Left lung (tissue), 10 donors: Measurements from ENCODE around the gene NPTX1. TPM values are rescaled to one million over a fixed set of nuclear protein-coding genes. Genes with fewer than 3 reads are reported as not detected.

ENCODE experiments used
- ATAC-seq: fragments of 200-7000 bp; cut with Tn5 transposase; one replicate; pipeline ENCODE4 v1.9.1; 2020; ENCODE audit warnings: moderate library complexity
- DNase-seq, 4 donors: peaks; one replicate each; pipeline ENCODE4 v3.0.0-alpha.2; 2013 to 2020
- H3K27ac ChIP-seq, 2 donors: fragments of 200-600 bp; sonication (generic) in 1 of 2; one replicate each; pipeline versions ENCODE4 v1.5.0 to v1.8.0; 2020 to 2021
- H3K27me3 ChIP-seq, 2 donors: fragments of 200-600 bp; sonication (generic) in 1 of 2; one replicate each; pipeline versions ENCODE4 v1.5.0 to v1.8.0; 2020 to 2021
- H3K36me3 ChIP-seq, 2 donors: fragments of 200-600 bp; sonication (generic) in 1 of 2; one replicate each; pipeline versions ENCODE4 v1.5.0 to v1.8.0; 2020 to 2021
- H3K4me1 ChIP-seq, 2 donors: fragments of 200-600 bp; one replicate each; pipeline ENCODE4 v1.8.0; 2021
- H3K4me3 ChIP-seq, 2 donors: fragments of 200-600 bp; sonication (generic) in 1 of 2; one replicate each; pipeline versions ENCODE4 v1.5.0 to v1.8.0; 2020 to 2021; ENCODE audit warnings: mild to moderate bottlenecking in 1 of 2
- H3K9me3 ChIP-seq, 2 donors: fragments of 200-600 bp; sonication (generic) in 1 of 2; one replicate each; pipeline versions ENCODE4 v1.5.0 to v1.8.0; 2020 to 2021
- intact Hi-C, 2 donors: fragments of 100-400 bp; cut with DNase I; formaldehyde crosslinking; loops; one replicate each; pipeline versions ENCODE4 v1.11.2 to v1.14.2; 2022
- polyA plus RNA-seq, 6 donors: library from polyadenylated mRNA; unstranded; fragments of 120-200 nt; gene quantifications; one replicate each; pipeline ENCODE4 v1.2.1, GENCODE V29; 2013; ENCODE audit not compliant: insufficient read length in 6 of 6
- total RNA-seq, 2 donors: library from RNA; stranded (reverse); fragmentation: NEBNext Ultra II Directional; extraction: Animal tissue kit (Norgen Biotek cat#: 25700); gene quantifications; one replicate each; pipeline ENCODE4 v1.2.1, GENCODE V29; 2021
- TF ChIP-seq, protein P1 (sequence below), 2 donors: fragments of 200-600 bp; sonication (generic) in 1 of 2; IDR thresholded peaks; one replicate each; pipeline versions ENCODE4 v1.5.0 to v1.8.0; 2021; ENCODE audit warnings: antibody characterized with exemption in 2 of 2
- donor health status: DM: no; HTN: yes; CAD: no.
- donor health status: DM: no; HTN: no; CAD: no.

Gene NPTX1
- total and polyA plus RNA-seq, 8 donors: 0.17 to 9.1 (median 6.3) TPM

DNA sequence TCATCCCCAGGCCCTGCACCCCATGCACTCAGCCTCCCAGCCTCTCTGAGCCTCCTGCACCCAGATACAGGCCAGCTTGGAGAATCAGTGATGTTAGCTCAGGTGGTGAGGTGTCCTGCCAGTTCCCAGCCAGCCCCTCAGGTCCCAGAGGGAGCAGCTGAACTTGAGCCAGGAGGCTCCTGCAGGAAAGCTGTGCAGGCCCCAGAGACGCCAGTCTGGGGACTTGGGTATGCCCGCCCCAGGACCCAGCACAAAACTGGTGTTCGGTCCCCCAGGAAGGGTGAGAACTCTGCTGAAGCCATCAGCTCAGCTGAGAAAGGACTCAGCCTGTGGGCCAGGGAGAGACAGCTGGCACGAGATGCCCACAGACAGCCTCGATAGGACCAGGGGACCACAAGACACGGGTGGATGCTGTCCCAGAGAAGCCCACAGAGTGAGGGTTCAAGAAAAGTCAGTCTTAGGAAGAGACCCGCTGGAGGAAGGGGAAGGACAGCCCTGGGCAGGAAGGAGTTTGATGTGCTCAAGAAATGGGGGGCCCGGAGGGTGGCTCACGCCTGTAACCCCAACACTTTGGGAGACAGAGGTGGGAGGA lies 50.5 kb downstream of the NPTX1 start:
- intact Hi-C loops: loop anchor here in 1 of 2 donors (5.0 to 10.0 kb wide), 2 partner anchors 149 to 556 kb away; no protein-coding TSS in a partner anchor
- H3K27ac ChIP-seq: no peak overlapping the region
- H3K27me3 ChIP-seq: no peaks in the 10 kb centered on the region
- TF ChIP-seq, protein P1, sequence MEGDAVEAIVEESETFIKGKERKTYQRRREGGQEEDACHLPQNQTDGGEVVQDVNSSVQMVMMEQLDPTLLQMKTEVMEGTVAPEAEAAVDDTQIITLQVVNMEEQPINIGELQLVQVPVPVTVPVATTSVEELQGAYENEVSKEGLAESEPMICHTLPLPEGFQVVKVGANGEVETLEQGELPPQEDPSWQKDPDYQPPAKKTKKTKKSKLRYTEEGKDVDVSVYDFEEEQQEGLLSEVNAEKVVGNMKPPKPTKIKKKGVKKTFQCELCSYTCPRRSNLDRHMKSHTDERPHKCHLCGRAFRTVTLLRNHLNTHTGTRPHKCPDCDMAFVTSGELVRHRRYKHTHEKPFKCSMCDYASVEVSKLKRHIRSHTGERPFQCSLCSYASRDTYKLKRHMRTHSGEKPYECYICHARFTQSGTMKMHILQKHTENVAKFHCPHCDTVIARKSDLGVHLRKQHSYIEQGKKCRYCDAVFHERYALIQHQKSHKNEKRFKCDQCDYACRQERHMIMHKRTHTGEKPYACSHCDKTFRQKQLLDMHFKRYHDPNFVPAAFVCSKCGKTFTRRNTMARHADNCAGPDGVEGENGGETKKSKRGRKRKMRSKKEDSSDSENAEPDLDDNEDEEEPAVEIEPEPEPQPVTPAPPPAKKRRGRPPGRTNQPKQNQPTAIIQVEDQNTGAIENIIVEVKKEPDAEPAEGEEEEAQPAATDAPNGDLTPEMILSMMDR (IDR thresholded peaks at IDR 0.05): no peak
- peaks cover 0 to 6% of the 10 kb centered on the region in 2 donors for H3K36me3 ChIP-seq
- peaks cover 0 to 12% of the 10 kb centered on the region in 2 donors for H3K4me1 ChIP-seq
- DNase-seq: peak in 1 of 4 donors; percentile 49
- no peak overlapping the region for H3K4me3 ChIP-seq
- no peak for ATAC-seq
- H3K9me3 ChIP-seq: no peaks in the 10 kb centered on the region

DNA sequence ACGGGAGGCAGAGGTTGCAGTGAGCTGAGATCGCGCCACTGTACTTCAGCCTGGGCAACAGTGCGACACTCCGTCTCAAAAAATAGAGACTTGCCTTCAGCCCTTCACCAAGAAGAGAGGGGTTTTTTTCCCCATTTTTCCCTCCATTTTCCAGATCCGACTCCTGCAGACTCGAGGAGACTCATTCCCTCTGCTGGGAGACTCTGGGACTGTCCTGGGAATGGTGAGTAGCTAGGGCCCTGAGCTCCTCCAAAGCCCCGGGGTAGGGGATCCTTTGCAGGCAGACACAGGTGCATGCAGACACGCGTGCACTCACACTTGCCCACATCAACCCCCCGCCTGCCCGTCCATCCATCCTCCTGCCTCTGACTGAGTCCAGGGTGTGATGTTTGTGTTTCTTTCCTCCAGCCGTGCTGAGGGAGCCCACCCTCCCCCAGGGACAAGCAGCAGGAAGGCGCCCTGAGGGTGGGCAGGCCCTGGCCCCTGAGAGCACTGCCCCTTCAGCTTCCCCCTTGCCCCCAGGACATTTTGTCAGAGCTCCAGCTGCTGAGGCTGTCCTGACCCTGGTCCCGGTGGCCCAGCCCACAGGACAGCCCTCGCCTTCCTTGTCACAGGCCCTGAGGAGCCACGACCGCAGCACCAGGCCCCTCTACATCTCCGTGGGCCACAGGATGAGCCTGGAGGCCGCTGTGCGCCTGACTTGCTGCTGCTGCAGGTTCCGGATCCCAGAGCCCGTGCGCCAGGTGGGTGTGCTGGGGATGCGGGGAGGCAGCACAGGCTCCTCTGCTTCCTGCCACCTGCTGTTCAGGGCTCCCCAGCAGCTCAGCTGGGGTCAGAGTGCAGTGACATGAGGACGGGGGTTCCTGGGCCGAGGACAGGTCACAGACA lies 51.3 kb downstream of the NPTX1 start:
- H3K27me3 ChIP-seq: no peaks in the 10 kb centered on the region
- H3K9me3 ChIP-seq: no peaks in the 10 kb centered on the region
- no peak overlapping the region for H3K4me3 ChIP-seq
- DNase-seq (peak in 1 of 4 donors; percentile 64), ATAC-seq (no peak)
- H3K4me1 ChIP-seq: peaks cover 0 to 12% of the 10 kb centered on the region in 2 donors
- intact Hi-C loops: loop anchor here in 1 of 2 donors (5.0 to 10.0 kb wide), 2 partner anchors 150 to 557 kb away; no protein-coding TSS in a partner anchor
- H3K36me3 ChIP-seq: peaks cover 0 to 6% of the 10 kb centered on the region in 2 donors
- TF ChIP-seq, protein P1 (IDR thresholded peaks at IDR 0.05): no peak
- no peak overlapping the region for H3K27ac ChIP-seq

DNA sequence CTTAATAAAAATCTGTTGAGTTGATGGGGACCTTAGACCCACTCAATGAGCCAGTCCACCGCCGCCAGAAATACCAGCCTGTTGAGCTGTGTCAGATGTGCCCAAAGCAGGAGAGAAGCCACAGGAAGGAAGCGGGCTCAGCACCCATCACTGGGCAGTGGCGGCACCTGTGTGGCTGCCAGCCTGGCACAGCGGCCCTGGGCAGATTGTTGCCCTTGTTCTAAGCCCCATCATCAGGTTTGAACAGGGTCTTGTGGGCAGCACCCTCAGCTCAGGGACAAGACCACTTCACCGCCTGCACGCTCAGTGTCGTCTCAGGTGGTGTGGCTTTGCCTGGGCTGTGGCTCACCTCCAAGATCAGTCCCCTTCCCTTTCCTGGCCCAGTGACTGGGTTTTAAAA lies 52.1 kb downstream of the NPTX1 start:
- Histone ChIP-seq H3K4me3 (no peak overlapping the region), H3K9me3 (no peaks in the 10 kb centered on the region), H3K27ac (no peak overlapping the region), H3K4me1 (peaks cover 0 to 12% of the 10 kb centered on the region in 2 donors), H3K36me3 (peaks cover 0 to 6% of the 10 kb centered on the region in 2 donors), H3K27me3 (no peaks in the 10 kb centered on the region)
- DNase-seq (peak in 1 of 4 donors; percentile 52), ATAC-seq (no peak)
- intact Hi-C loops: loop anchor here in 1 of 2 donors (10.0 kb wide), 1 partner anchor 151 kb away; no protein-coding TSS in a partner anchor
- TF ChIP-seq, protein P1 (IDR thresholded peaks at IDR 0.05): no peak

DNA sequence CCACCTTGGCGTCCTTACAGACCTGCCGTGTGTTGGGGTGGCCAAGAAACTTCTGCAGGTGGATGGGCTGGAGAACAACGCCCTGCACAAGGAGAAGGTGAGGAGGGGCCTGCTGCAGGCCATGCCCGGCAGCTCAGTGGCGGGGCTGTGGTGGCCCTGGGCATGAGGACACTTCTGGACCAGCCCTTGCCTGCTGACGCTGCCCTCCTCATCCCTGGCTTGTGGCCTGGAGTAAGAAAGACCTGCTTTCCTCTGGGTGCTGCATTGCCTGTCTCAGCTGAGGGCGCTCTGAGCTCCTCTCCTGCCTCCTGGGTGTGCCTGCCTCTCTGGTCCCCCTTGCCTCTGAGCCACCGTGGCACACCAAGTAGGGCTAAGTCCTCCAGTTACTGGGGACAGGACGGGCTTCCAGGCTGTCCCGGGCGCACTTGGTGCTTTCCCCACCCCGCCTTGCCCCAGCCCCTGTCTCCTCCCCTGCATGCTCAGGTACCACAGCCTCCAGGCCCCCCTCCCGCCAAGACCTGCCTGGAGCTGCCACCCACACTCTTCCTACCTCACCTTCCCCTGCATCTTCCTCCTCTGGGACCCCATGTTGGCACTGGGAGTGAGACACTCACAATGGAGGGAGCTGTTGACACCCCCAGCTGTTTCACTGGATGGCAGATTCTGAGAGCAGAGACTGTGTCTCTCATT lies 52.7 kb downstream of the NPTX1 start:
- DNase-seq: peak in 1 of 4 donors; percentile 53
- H3K4me1 ChIP-seq: peaks cover 0 to 13% of the 10 kb centered on the region in 2 donors
- no peaks in the 10 kb centered on the region for H3K27me3 ChIP-seq
- no peak overlapping the region for H3K4me3 ChIP-seq
- TF ChIP-seq, protein P1 (IDR thresholded peaks at IDR 0.05): no peak
- no peaks in the 10 kb centered on the region for H3K9me3 ChIP-seq
- H3K36me3 ChIP-seq: peaks cover 0 to 9% of the 10 kb centered on the region in 2 donors
- intact Hi-C loops: loop anchor here in 1 of 2 donors (10.0 kb wide), 1 partner anchor 151 kb away; no protein-coding TSS in a partner anchor
- H3K27ac ChIP-seq: no peak overlapping the region
- ATAC-seq: no peak
